NT2/D1 (cell line): ENCODE measurements around the gene POLE.

Experiments
- DNase-seq: peaks from one replicate; pipeline ENCODE4 v3.0.0-alpha.2; 2011; ENCODE audit warnings: low read depth, low spot score
- H3K27me3 ChIP-seq: 2 replicates; pipeline ENCODE4 v1.6.0; 2011; ENCODE audit warnings: mild to moderate bottlenecking; ENCODE audit not compliant: insufficient read length, insufficient read depth
- H3K36me3 ChIP-seq: 2 replicates; pipeline ENCODE4 v1.6.1; 2011; ENCODE audit warnings: mild to moderate bottlenecking, low read length, mixed read lengths; ENCODE audit not compliant: insufficient read depth, insufficient read length
- H3K4me1 ChIP-seq: 2 replicates; pipeline ENCODE4 v1.5.1; 2011; ENCODE audit not compliant: insufficient read depth, insufficient read length
- H3K4me3 ChIP-seq: 2 replicates; pipeline ENCODE4 v1.5.1; 2011; ENCODE audit warnings: low read depth; ENCODE audit not compliant: insufficient read length
- H3K9ac ChIP-seq: 2 replicates; pipeline ENCODE4 v1.6.0; 2011; ENCODE audit warnings: low read depth; ENCODE audit not compliant: insufficient read length
- H3K9me3 ChIP-seq: 2 replicates; pipeline ENCODE4 v1.5.1; 2011; ENCODE audit warnings: mild to moderate bottlenecking, low read length; ENCODE audit not compliant: insufficient read depth
- SUZ12 ChIP-seq: IDR thresholded peaks from 2 replicates; pipeline ENCODE4 v1.6.1; 2011; ENCODE audit not compliant: insufficient read length, insufficient read depth; ENCODE audit errors: extremely low read depth
- YY1 ChIP-seq: IDR thresholded peaks from 2 replicates; pipeline ENCODE4 v1.6.1; 2011; ENCODE audit not compliant: insufficient read length, insufficient read depth
- ZNF274 ChIP-seq: IDR thresholded peaks from 2 replicates; pipeline ENCODE4 v1.6.1; 2011; ENCODE audit warnings: mild to moderate bottlenecking, low read depth, low read length

The POLE gene

GRCh38 chr12:132687211-132688164 is at the start of gene POLE, which contains the start of gene PXMP2:
Gene POLE (minus strand): TSS chr12:132687342. CDS start chr12:132687315, 27 bp downstream.
Gene PXMP2 (plus strand): TSS chr12:132687587. CDS start chr12:132687671, 84 bp downstream.
- H3K9me3 ChIP-seq, result no peaks in the 10 kb centered on the region
- H3K9ac ChIP-seq, result peak within 1 kb of the TSS; percentile 94
- no peaks in the 10 kb centered on the region for H3K4me1 ChIP-seq
- peaks cover 19% of the 10 kb centered on the region for H3K27me3 ChIP-seq
- H3K36me3 ChIP-seq, result peaks cover 26% of the 10 kb centered on the region
- TF ChIP-seq YY1 (no peak), SUZ12 (peak; percentile 64)
- DNase-seq, result peak; percentile 92
- peak within 1 kb of the TSS; percentile 79 for H3K4me3 ChIP-seq

- Histone ChIP-seq H3K9ac (no peak overlapping the region), H3K4me1 (no peaks in the 10 kb centered on the region), H3K9me3 (no peaks in the 10 kb centered on the region), H3K4me3 (no peak overlapping the region), H3K27me3 (no peaks in the 10 kb centered on the region), H3K36me3 (peaks cover 97% of the 10 kb centered on the region)
- DNase-seq, result no peak
- no peak for TF ChIP-seq YY1
- no peak for TF ChIP-seq SUZ12
- TF ChIP-seq ZNF274, result no peak
Measured at GRCh38 chr12:132736913-132737312, 49.8 kb upstream of the POLE start.

- H3K36me3 ChIP-seq, result peaks cover 97% of the 10 kb centered on the region
- H3K27me3 ChIP-seq, result no peaks in the 10 kb centered on the region
- H3K9ac ChIP-seq, result no peak overlapping the region
- H3K4me1 ChIP-seq, result no peaks in the 10 kb centered on the region
- H3K4me3 ChIP-seq, result no peak overlapping the region
- no peaks in the 10 kb centered on the region for H3K9me3 ChIP-seq
- no peak for TF ChIP-seq ZNF274
- no peak for TF ChIP-seq YY1
- no peak for TF ChIP-seq SUZ12
- DNase-seq, result no peak
Measured at GRCh38 chr12:132736378-132736777, 49.2 kb upstream of the POLE start.

GRCh38 chr12:132735496-132735895 is 48.4 kb upstream of the POLE start:
- H3K4me1 ChIP-seq, result no peaks in the 10 kb centered on the region
- no peak for TF ChIP-seq ZNF274
- TF ChIP-seq YY1, result no peak
- no peak for TF ChIP-seq SUZ12
- H3K4me3 ChIP-seq, result no peak overlapping the region
- DNase-seq, result no peak
- no peak overlapping the region for H3K9ac ChIP-seq
- no peaks in the 10 kb centered on the region for H3K27me3 ChIP-seq
- H3K36me3 ChIP-seq, result peaks cover 97% of the 10 kb centered on the region
- H3K9me3 ChIP-seq, result peaks cover 5% of the 10 kb centered on the region; the same call in 1 of the 2 replicates

- Histone ChIP-seq H3K36me3 (peaks cover 94% of the 10 kb centered on the region), H3K4me3 (no peak overlapping the region), H3K9ac (no peak overlapping the region), H3K27me3 (no peaks in the 10 kb centered on the region), H3K4me1 (no peaks in the 10 kb centered on the region), H3K9me3 (peaks cover 16% of the 10 kb centered on the region; the same call in 1 of the 2 replicates)
- DNase-seq, result no peak
- TF ChIP-seq YY1 (no peak), ZNF274 (no peak), SUZ12 (no peak)
Measured at GRCh38 chr12:132734206-132734605, 47.1 kb upstream of the POLE start.

- peaks cover 16% of the 10 kb centered on the region; the same call in 1 of the 2 replicates for H3K9me3 ChIP-seq
- no peaks in the 10 kb centered on the region for H3K27me3 ChIP-seq
- H3K4me1 ChIP-seq, result no peaks in the 10 kb centered on the region
- H3K9ac ChIP-seq, result no peak overlapping the region
- peaks cover 96% of the 10 kb centered on the region for H3K36me3 ChIP-seq
- H3K4me3 ChIP-seq, result no peak overlapping the region
- no peak for DNase-seq
- TF ChIP-seq SUZ12 (no peak), ZNF274 (no peak), YY1 (no peak)
Measured at GRCh38 chr12:132731574-132731973, 44.4 kb upstream of the POLE start.

- DNase-seq, result no peak
- Histone ChIP-seq H3K9ac (no peak overlapping the region), H3K27me3 (no peaks in the 10 kb centered on the region), H3K4me1 (no peaks in the 10 kb centered on the region), H3K36me3 (peaks cover 97% of the 10 kb centered on the region), H3K4me3 (no peak overlapping the region), H3K9me3 (peaks cover 16% of the 10 kb centered on the region; the same call in 1 of the 2 replicates)
- no peak for TF ChIP-seq SUZ12
- TF ChIP-seq YY1, result no peak
- TF ChIP-seq ZNF274, result no peak
Measured at GRCh38 chr12:132730353-132730752, 43.2 kb upstream of the POLE start.
